Cardiac muscle cell (in vitro differentiated cells and primary cell): Measurements from ENCODE around the gene NR2C2AP. TPM values are rescaled to one million over a fixed set of nuclear protein-coding genes. Genes with fewer than 3 reads are reported as not detected.

Experiments
- DNase-seq, 2 donors: peaks; one replicate each; pipeline versions ENCODE4 v3.0.0 to v3.0.0-alpha.2; 2010 to 2017; ENCODE audit warnings: low read depth in 1 of 2, low spot score in 1 of 2
- H3K27ac ChIP-seq: fragments of 200-600 bp; sonication (generic); 2 replicates; pipeline ENCODE4 v1.5.1; 2016
- H3K27me3 ChIP-seq: fragments of 200-600 bp; sonication (generic); 2 replicates; pipeline ENCODE4 v1.6.0; 2016; ENCODE audit warnings: control low read depth
- H3K36me3 ChIP-seq: fragments of 200-600 bp; sonication (generic); 2 replicates; pipeline ENCODE4 v1.5.1; 2016; ENCODE audit warnings: control low read depth
- H3K4me1 ChIP-seq: fragments of 200-600 bp; sonication (generic); 2 replicates; pipeline ENCODE4 v1.8.1; 2017; ENCODE audit warnings: low read depth, mild to moderate bottlenecking, mixed run types
- H3K4me3 ChIP-seq: fragments of 200-600 bp; sonication (generic); 2 replicates; pipeline ENCODE4 v1.5.1; 2016; ENCODE audit warnings: mild to moderate bottlenecking
- H3K9me3 ChIP-seq: fragments of 200-600 bp; sonication (generic); 2 replicates; pipeline ENCODE4 v1.5.1; 2017; ENCODE audit warnings: low read depth, mild to moderate bottlenecking, control low read depth
- polyA plus RNA-seq: library from polyadenylated mRNA; unstranded; fragments of >200 nt; fragmentation: Nextera tagmentation; extraction: Ambion mirVana; gene quantifications from 2 replicates; pipeline ENCODE4 v1.2.1, GENCODE V29; 2016
- total RNA-seq: library from RNA; depleted of rRNA; stranded (reverse); fragments of >200 nt; gene quantifications from 2 replicates; pipeline ENCODE4 v1.2.3, GENCODE V29; 2016
- TF ChIP-seq, protein P1 (sequence below): IDR thresholded peaks from 2 replicates; pipeline ENCODE4 v1.5.1; 2012; ENCODE audit warnings: low read depth, mild to moderate bottlenecking, low read length

Gene NR2C2AP
- total and polyA plus RNA-seq, 2 experiments from 2014 or later: 6.4 to 10.0 TPM

DNA sequence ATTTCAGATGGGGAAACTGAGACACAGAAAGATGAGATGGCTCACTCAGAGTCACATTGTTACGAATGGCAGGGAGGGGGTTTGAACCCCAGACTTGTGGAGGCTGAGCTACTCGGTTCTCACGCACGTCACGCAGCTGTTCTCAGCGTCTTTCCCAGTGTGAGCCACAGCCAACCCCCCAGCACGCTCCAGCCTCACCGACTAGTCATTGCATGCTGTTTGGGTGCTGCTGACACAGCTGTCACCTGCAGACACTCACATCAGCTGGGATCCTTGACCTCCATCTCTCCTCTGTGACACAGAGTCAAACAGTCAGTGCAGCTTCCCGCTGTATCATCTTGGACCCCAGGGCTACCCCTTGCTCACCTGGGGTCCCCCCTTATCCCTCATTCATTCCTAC, 6.2 kb upstream of the NR2C2AP start:
- DNase-seq: no peak
- peaks cover 50% of the 10 kb centered on the region for H3K27me3 ChIP-seq
- H3K4me3 ChIP-seq: no peak overlapping the region
- no peaks in the 10 kb centered on the region for H3K36me3 ChIP-seq
- TF ChIP-seq, protein P1, sequence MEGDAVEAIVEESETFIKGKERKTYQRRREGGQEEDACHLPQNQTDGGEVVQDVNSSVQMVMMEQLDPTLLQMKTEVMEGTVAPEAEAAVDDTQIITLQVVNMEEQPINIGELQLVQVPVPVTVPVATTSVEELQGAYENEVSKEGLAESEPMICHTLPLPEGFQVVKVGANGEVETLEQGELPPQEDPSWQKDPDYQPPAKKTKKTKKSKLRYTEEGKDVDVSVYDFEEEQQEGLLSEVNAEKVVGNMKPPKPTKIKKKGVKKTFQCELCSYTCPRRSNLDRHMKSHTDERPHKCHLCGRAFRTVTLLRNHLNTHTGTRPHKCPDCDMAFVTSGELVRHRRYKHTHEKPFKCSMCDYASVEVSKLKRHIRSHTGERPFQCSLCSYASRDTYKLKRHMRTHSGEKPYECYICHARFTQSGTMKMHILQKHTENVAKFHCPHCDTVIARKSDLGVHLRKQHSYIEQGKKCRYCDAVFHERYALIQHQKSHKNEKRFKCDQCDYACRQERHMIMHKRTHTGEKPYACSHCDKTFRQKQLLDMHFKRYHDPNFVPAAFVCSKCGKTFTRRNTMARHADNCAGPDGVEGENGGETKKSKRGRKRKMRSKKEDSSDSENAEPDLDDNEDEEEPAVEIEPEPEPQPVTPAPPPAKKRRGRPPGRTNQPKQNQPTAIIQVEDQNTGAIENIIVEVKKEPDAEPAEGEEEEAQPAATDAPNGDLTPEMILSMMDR: no peak
- no peaks in the 10 kb centered on the region for H3K9me3 ChIP-seq
- no peak overlapping the region for H3K27ac ChIP-seq
- peaks cover 8% of the 10 kb centered on the region for H3K4me1 ChIP-seq

DNA sequence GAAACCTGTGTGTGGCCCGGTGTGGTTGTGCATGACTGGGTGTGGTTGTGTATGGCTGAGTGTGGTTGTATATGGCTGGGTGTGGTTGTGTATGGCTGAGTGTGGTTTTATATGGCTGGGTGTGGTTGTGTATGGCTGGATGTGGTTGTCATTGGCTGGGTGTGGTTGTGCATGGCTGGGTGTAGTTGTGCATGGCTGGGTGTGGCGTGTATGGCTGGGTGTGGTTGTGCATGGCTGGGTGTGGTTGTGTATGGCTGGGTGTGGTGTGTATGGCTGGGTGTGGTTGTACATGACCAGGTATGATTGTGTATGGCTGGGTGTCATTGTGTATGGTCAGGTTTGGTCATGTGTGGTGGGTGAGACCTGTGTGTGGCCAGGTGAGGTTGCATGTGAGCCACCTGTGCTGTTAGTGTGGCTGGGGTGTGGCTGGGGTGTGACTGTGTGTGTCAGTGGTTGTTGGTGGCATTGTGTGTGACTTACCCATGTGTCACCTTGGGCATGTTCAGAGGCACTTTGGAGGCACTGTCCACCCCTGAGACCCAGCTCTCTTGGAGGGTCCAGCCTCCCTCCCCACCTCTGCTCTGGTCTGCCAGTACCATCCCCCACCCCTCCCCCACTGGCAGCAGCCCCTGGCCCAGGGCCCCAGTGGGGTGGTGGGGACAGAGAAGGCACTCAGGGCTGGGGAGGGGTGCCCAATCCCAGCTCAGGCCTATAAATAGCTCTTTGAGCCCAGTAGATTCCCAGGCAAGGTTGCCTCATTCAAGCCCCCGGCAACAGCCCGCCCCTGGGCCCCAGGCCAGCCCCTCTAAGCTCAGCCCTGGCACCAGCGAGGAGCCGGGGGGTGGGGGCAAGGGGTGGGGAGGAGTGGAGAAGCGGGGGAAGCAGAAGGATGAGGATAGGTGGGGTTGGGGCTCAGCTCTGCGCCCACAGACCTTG, 4.7 kb upstream of the NR2C2AP start:
- H3K27me3 ChIP-seq: peaks cover 35% of the 10 kb centered on the region
- DNase-seq: no peak

DNA sequence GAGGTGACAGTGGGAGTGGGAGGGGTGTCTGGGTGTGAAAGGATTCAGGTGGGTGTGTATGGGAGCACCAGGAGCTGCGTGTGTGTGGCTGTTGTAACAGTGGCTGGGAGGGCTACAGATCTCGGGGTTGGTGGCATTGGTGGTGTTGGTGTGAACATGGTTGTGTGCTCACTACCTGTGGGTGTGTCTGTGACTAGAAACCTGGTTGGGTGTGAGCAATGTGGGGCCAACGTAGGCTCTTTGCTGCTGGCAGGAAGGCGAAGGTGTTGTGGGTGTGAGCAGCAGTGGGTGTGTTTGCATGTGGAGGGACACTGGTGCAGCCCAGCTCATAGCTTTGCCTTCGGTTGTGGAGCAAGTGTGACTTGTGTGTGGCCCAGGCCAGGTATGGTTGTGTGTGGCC, 3.7 kb upstream of the NR2C2AP start:
- TF ChIP-seq, protein P1: no peak
- no peaks in the 10 kb centered on the region for H3K36me3 ChIP-seq
- H3K27ac ChIP-seq: no peak overlapping the region
- H3K9me3 ChIP-seq: no peaks in the 10 kb centered on the region
- H3K4me3 ChIP-seq: no peak overlapping the region
- H3K4me1 ChIP-seq: peaks cover 8% of the 10 kb centered on the region
- peaks cover 26% of the 10 kb centered on the region for H3K27me3 ChIP-seq
- DNase-seq: no peak

More for the DNA sequence above, 4.7 kb upstream of the NR2C2AP start:
- TF ChIP-seq, protein P1: no peak
- Histone ChIP-seq H3K36me3 (no peaks in the 10 kb centered on the region), H3K9me3 (no peaks in the 10 kb centered on the region), H3K4me3 (no peak overlapping the region), H3K4me1 (peaks cover 8% of the 10 kb centered on the region), H3K27ac (no peak overlapping the region)

DNA sequence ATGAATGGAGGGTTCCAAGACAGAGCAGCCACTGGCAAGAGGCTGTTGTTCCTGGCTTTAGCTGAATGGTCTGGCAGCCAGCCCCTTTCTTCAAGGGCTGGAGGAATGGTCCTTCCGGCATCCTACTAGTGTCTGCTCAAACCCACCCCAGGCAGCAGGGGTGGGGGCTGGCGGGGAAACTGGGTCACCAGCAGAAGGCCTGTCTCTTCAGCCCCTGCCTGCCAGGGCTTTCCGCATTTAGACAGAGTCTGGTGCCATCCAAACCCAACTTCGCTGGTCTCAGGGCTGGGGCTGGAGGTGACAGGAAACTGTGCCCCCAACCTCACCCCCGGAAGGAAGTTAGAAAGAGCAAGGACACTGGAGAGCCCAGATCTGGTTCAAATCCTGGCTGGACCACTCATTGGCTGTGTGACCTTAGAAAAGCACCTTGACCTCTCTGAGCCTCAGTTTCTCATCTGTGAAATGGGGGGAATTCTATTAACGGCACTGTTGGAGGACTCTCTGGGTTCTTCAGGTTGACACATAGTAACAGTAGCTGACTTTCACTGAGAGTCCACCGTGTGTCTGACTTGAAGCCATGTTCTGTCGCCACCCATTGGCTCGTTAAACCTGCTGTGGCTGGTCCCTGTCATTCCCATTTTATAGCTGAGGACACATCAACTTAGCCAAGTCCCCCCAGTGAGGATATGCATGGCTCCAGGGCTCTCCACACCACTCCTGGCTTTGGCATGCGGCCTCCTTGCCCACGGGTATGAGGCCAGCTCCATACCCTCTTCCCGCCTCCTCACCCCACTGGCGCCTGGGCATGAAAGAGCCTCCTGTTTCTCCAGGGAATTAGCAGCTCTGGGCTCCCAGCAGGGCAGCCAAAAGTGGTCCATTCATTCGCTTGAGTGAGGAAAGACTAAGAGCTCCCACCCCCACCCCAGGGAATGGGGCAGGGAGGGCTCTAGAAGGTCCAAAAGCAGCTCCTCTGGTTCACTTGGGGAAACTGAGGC, 2.5 kb upstream of the NR2C2AP start:
- no peak for DNase-seq
- H3K9me3 ChIP-seq: no peaks in the 10 kb centered on the region
- no peaks in the 10 kb centered on the region for H3K36me3 ChIP-seq
- TF ChIP-seq, protein P1: no peak
- H3K4me3 ChIP-seq: no peak overlapping the region
- peaks cover 13% of the 10 kb centered on the region for H3K27me3 ChIP-seq
- peaks cover 8% of the 10 kb centered on the region for H3K4me1 ChIP-seq
- H3K27ac ChIP-seq: no peak overlapping the region

DNA sequence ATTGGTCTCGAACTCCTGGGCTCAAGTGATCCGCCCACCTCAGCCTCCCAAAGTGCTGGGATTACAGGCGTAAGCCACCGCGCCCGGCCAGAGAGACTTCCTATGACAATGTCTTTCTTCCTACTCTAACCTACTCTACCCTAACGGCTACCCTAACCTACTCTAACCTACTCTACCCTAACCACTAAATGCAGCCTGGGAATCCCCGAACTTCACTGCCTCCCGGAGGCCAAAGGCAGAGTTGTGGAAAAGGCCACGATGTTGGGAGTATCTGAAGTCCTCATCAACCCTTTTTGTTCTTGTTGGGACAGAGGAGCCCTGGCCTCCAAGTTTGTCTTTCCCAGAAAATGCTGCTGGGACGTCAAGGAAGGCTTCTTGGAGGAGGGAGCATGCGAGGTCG, 967 bp upstream of the NR2C2AP start:
- DNase-seq: no peak

More for the DNA sequence above, 967 bp upstream of the NR2C2AP start:
- peaks cover under 1% of the 10 kb centered on the region for H3K27me3 ChIP-seq
- H3K4me1 ChIP-seq: peaks cover 8% of the 10 kb centered on the region
- peaks cover 2% of the 10 kb centered on the region for H3K36me3 ChIP-seq
- TF ChIP-seq, protein P1: no peak
- H3K9me3 ChIP-seq: no peaks in the 10 kb centered on the region
- no peak overlapping the region for H3K27ac ChIP-seq
- H3K4me3 ChIP-seq: no peak overlapping the region
